HFFc6 (cell line): Measurements from ENCODE around the gene EME1. TPM values are rescaled to one million over a fixed set of nuclear protein-coding genes. Genes with fewer than 3 reads are reported as not detected.
"Not testable (repeated sequence)": the region's sequence is repeated elsewhere in the genome, so short reads cannot be mapped to it uniquely, and the experiment has no call there.

Source experiments
- DNase-seq: peaks from one replicate; pipeline ENCODE4 v3.0.0-alpha.2; 2018
- H3K27ac Mint-ChIP-seq: 2 replicates; pipeline ENCODE4 v1.8.0; 2020; ENCODE audit warnings: mild to moderate bottlenecking, mixed read lengths
- H3K27me3 Mint-ChIP-seq: 2 replicates; pipeline ENCODE4 v1.8.0; 2021; ENCODE audit warnings: mild to moderate bottlenecking, moderate library complexity, mixed read lengths; ENCODE audit not compliant: insufficient read depth
- H3K36me3 Mint-ChIP-seq: 2 replicates; pipeline ENCODE4 v1.8.0; 2021; ENCODE audit warnings: low read depth, mixed read lengths
- H3K4me1 Mint-ChIP-seq: 2 replicates; pipeline ENCODE4 v1.8.0; 2020; ENCODE audit warnings: low read depth, mixed read lengths
- H3K4me3 Mint-ChIP-seq: 2 replicates; pipeline ENCODE4 v1.8.0; 2020; ENCODE audit warnings: mild to moderate bottlenecking, moderate library complexity, mixed read lengths
- H3K9me3 Mint-ChIP-seq: 2 replicates; pipeline ENCODE4 v1.8.0; 2020; ENCODE audit warnings: mild to moderate bottlenecking, mixed read lengths
- total RNA-seq, 6 experiments: library from RNA; stranded (reverse); fragmentation: NEBNext Ultra II Directional; extraction: Animal tissue kit (Norgen Biotek cat#: 25700); gene quantifications; 2 replicates in 1 of 6; 3 replicates in 5 of 6; pipeline ENCODE4 v1.2.3, GENCODE V29; 2021
- TF ChIP-seq, protein P1 (sequence below): fragments of 200-600 bp; sonication (generic); IDR thresholded peaks from 2 replicates; pipeline ENCODE4 v1.5.0; 2021; ENCODE audit warnings: antibody characterized with exemption, mild to moderate bottlenecking

EME1 gene
- total RNA-seq, 6 experiments from 2014 or later: 3.3 to 7.7 (median 6.5) TPM

GRCh38 chr17:50329716-50330115 is 43.3 kb upstream of the EME1 start:
- no peak for DNase-seq
- Mint-ChIP-seq H3K4me1 (peaks cover 24% of the 10 kb centered on the region), H3K27me3 (peaks cover 4% of the 10 kb centered on the region), H3K27ac (no peak overlapping the region), H3K9me3 (no peaks in the 10 kb centered on the region), H3K36me3 (no peaks in the 10 kb centered on the region), H3K4me3 (no peak overlapping the region)
- TF ChIP-seq, protein P1, sequence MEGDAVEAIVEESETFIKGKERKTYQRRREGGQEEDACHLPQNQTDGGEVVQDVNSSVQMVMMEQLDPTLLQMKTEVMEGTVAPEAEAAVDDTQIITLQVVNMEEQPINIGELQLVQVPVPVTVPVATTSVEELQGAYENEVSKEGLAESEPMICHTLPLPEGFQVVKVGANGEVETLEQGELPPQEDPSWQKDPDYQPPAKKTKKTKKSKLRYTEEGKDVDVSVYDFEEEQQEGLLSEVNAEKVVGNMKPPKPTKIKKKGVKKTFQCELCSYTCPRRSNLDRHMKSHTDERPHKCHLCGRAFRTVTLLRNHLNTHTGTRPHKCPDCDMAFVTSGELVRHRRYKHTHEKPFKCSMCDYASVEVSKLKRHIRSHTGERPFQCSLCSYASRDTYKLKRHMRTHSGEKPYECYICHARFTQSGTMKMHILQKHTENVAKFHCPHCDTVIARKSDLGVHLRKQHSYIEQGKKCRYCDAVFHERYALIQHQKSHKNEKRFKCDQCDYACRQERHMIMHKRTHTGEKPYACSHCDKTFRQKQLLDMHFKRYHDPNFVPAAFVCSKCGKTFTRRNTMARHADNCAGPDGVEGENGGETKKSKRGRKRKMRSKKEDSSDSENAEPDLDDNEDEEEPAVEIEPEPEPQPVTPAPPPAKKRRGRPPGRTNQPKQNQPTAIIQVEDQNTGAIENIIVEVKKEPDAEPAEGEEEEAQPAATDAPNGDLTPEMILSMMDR: no peak

GRCh38 chr17:50330151-50330775 is 42.8 kb upstream of the EME1 start:
- DNase-seq: no peak
- H3K4me3 Mint-ChIP-seq: no peak overlapping the region
- H3K27ac Mint-ChIP-seq: no peak overlapping the region
- no peaks in the 10 kb centered on the region for H3K36me3 Mint-ChIP-seq
- peaks cover 24% of the 10 kb centered on the region for H3K4me1 Mint-ChIP-seq
- no peaks in the 10 kb centered on the region for H3K9me3 Mint-ChIP-seq
- TF ChIP-seq, protein P1: no peak
- H3K27me3 Mint-ChIP-seq: peaks cover 5% of the 10 kb centered on the region

GRCh38 chr17:50331085-50331791 is 41.8 kb upstream of the EME1 start:
- H3K36me3 Mint-ChIP-seq: no peaks in the 10 kb centered on the region
- no peaks in the 10 kb centered on the region for H3K9me3 Mint-ChIP-seq
- peaks cover 24% of the 10 kb centered on the region for H3K4me1 Mint-ChIP-seq
- no peak overlapping the region for H3K4me3 Mint-ChIP-seq
- H3K27me3 Mint-ChIP-seq: peaks cover 5% of the 10 kb centered on the region
- DNase-seq: peak; percentile 85
- TF ChIP-seq, protein P1: no peak
- peak overlapping the region; percentile 3; the same call in 1 of the 2 replicates for H3K27ac Mint-ChIP-seq

- H3K9me3 Mint-ChIP-seq: no peaks in the 10 kb centered on the region
- H3K27ac Mint-ChIP-seq: no peak overlapping the region
- no peak for DNase-seq
- peaks cover 24% of the 10 kb centered on the region for H3K4me1 Mint-ChIP-seq
- no peak overlapping the region for H3K4me3 Mint-ChIP-seq
- no peaks in the 10 kb centered on the region for H3K36me3 Mint-ChIP-seq
- peaks cover 5% of the 10 kb centered on the region for H3K27me3 Mint-ChIP-seq
- TF ChIP-seq, protein P1: no peak
Measured at GRCh38 chr17:50332196-50332595, 40.8 kb upstream of the EME1 start.

DNA sequence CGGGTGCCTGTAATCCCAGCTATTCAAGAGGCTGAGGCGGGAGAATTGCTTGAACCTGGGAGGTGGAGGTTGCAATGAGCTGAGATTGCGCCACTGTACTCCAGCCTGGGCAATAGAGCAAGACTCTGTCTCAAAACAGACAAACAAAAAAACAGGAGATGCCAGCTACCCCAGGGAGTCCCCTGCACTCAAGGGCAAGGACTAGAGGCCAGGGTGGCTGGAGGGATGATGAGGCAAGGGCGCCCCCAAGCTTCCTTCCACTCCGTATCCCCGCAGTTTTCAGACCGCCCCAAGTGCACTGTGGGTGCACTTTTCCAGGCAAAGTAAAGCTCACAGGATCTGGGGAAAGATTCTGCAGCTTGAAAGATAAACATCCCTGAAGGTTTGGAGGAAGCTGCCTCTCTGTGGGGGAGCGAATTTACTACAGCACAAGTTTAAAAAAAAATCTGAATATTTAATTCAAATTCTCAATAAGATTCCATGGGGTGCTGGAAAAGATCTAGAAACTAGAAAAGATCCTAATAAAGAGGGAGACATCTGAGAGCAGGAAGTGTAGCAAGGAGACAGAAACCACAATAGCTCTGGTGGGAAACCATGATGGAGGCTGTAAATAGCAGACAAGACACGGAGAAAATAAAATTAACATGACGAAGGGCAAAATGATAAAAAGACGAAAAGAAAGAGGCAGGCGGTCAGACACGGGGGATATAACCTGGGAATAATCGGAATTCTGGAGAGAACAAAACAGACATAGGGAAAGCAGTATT is 39.6 kb upstream of the EME1 start:
- not testable (repeated sequence) for H3K36me3 Mint-ChIP-seq, H3K9me3 Mint-ChIP-seq, DNase-seq, H3K27me3 Mint-ChIP-seq
- Mint-ChIP-seq H3K4me1 (peaks cover 24% of the 10 kb centered on the region), H3K4me3 (peak overlapping the region; percentile 61; the same call in 1 of the 2 replicates), H3K27ac (peak overlapping the region; percentile 54)
- TF ChIP-seq, protein P1: peak; percentile 41; the same call in 1 of the 2 replicates
